Naive thymus-derived CD4-positive, alpha-beta T cell (primary cell): Measurements from ENCODE around the gene CCDC187. TPM values are rescaled to one million over a fixed set of nuclear protein-coding genes. Genes with fewer than 3 reads are reported as not detected.
"Not testable (repeated sequence)": the region's sequence is repeated elsewhere in the genome, so short reads cannot be mapped to it uniquely, and the experiment has no call there.

Source experiments
- ATAC-seq: fragments of 150-1000 bp; cut with Tn5 transposase; 2 replicates; pipeline ENCODE4 v1.10.0; 2021; ENCODE audit warnings: mild to moderate bottlenecking, moderate library complexity
- CTCF ChIA-PET: fragments of 350-600 bp; sonication (Branson Sonifier 250); formaldehyde crosslinking; loops from one replicate; lab custom pipeline; 2021; ENCODE audit warnings: antibody characterized with exemption; lab: Charles Lee
- POLR2A ChIA-PET: fragments of 350-600 bp; sonication (Branson Sonifier 250); formaldehyde crosslinking; loops from one replicate; lab custom pipeline; 2021; ENCODE audit warnings: antibody characterized with exemption, inconsistent platforms; lab: Charles Lee
- DNase-seq, 9 donors: peaks; one replicate each; pipeline versions ENCODE4 v3.0.0 to v3.0.0-alpha.2; 2020 to 2022; ENCODE audit warnings: mixed read lengths in 1 of 9
- H3K27ac ChIP-seq: one replicate; pipeline ENCODE4 v1.7.0; 2013; ENCODE audit warnings: mild to moderate bottlenecking, low read depth, low read length, moderate library complexity
- H3K27me3 ChIP-seq, 2 donors: one replicate each; pipeline ENCODE4 v1.7.0; 2013; ENCODE audit warnings: low read length in 2 of 2, mild to moderate bottlenecking in 2 of 2, moderate library complexity in 2 of 2; ENCODE audit not compliant: control insufficient read depth in 2 of 2, insufficient read depth in 2 of 2
- H3K36me3 ChIP-seq, 3 experiments: 1 replicate in 2 of 3; 2 replicates in 1 of 3; pipeline ENCODE4 v1.7.0; 2013; ENCODE audit warnings: low read length in 3 of 3, mild to moderate bottlenecking in 3 of 3, moderate library complexity in 1 of 3; ENCODE audit not compliant: insufficient read depth in 3 of 3, control insufficient read depth in 2 of 3
- H3K4me1 ChIP-seq, 2 donors: one replicate each; pipeline ENCODE4 v1.7.0; 2013; ENCODE audit warnings: low read length in 2 of 2, mild to moderate bottlenecking in 2 of 2, moderate library complexity in 1 of 2; ENCODE audit not compliant: control insufficient read depth in 2 of 2, insufficient read depth in 2 of 2
- H3K4me3 ChIP-seq: 2 replicates; pipeline ENCODE4 v1.7.0; 2013; ENCODE audit warnings: mild to moderate bottlenecking, low read length
- H3K9me3 ChIP-seq, 3 experiments: 1 replicate in 2 of 3; 2 replicates in 1 of 3; pipeline ENCODE4 v1.7.0; 2013; ENCODE audit warnings: low read length in 3 of 3; ENCODE audit not compliant: control insufficient read depth in 2 of 3
- H3K27ac Mint-ChIP-seq, 9 donors: one replicate each; pipeline ENCODE4 v1.8.0; 2020 to 2022; ENCODE audit warnings: mixed read lengths in 9 of 9, mild to moderate bottlenecking in 8 of 9, moderate library complexity in 5 of 9, inconsistent platforms in 2 of 9
- H3K27me3 Mint-ChIP-seq, 5 donors: one replicate each; pipeline ENCODE4 v1.8.0; 2021 to 2022; ENCODE audit warnings: mixed read lengths in 5 of 5, mild to moderate bottlenecking in 1 of 5
- H3K36me3 Mint-ChIP-seq, 5 donors: one replicate each; pipeline ENCODE4 v1.8.0; 2020 to 2022; ENCODE audit warnings: mixed read lengths in 5 of 5, mild to moderate bottlenecking in 3 of 5, inconsistent platforms in 1 of 5
- H3K4me1 Mint-ChIP-seq, 7 donors: one replicate each; pipeline ENCODE4 v1.8.0; 2020 to 2022; ENCODE audit warnings: mixed read lengths in 7 of 7, mild to moderate bottlenecking in 3 of 7, inconsistent platforms in 1 of 7
- H3K4me3 Mint-ChIP-seq, 10 donors: one replicate each; pipeline ENCODE4 v1.8.0; 2020 to 2022; ENCODE audit warnings: mild to moderate bottlenecking in 10 of 10, mixed read lengths in 10 of 10, moderate library complexity in 6 of 10, inconsistent platforms in 2 of 10
- H3K9me3 Mint-ChIP-seq, 11 donors: one replicate each; pipeline ENCODE4 v1.8.0; 2020 to 2022; ENCODE audit warnings: mixed read lengths in 11 of 11, mild to moderate bottlenecking in 4 of 11, inconsistent platforms in 1 of 11, moderate library complexity in 1 of 11
- intact Hi-C, 2 donors: fragments of 100-400 bp; cut with micrococcal nuclease; formaldehyde crosslinking; loops; one replicate each; pipeline ENCODE4 v1.15.1; 2023
- polyA plus RNA-seq, 2 donors: library from polyadenylated mRNA; unstranded; fragments of 300-500 nt; fragmentation: Illumina TruSeq; gene quantifications; one replicate each; pipeline ENCODE4 v1.2.3, GENCODE V29; 2021
- total RNA-seq, 6 experiments: library from RNA in 5 of 6; stranded (reverse) in 5 of 6; gene quantifications; 1 replicate in 5 of 6; 2 replicates in 1 of 6; pipeline ENCODE4 v1.2.3 and lab custom pipeline; 2021 to 2026

CCDC187 gene
- total RNA-seq (under 1 TPM in 1 of 5 experiments, not detected in 4; 0.10 TPM), polyA plus RNA-seq (not detected), total RNA-seq (lab: John Stamatoyannopoulos, UW) (not detected)

- intact Hi-C loops: no loop called here
- Histone ChIP-seq H3K36me3 (no peaks in the 10 kb centered on the region), H3K4me1 (no peaks in the 10 kb centered on the region), H3K27me3 (no peaks in the 10 kb centered on the region), H3K27ac (no peak within 1 kb of the TSS), H3K4me3 (no peak within 1 kb of the TSS), H3K9me3 (no peaks in the 10 kb centered on the region)
- H3K4me1 Mint-ChIP-seq: peaks cover 0 to 5% (median 0%) of the 10 kb centered on the region in 7 donors
- H3K9me3 Mint-ChIP-seq: no peaks in the 10 kb centered on the region
- ChIA-PET POLR2A (no interaction called here), CTCF (no interaction called here)
- no peak within 1 kb of the TSS for H3K4me3 Mint-ChIP-seq
- no peak for ATAC-seq
- no peak within 1 kb of the TSS for H3K27ac Mint-ChIP-seq
- DNase-seq: no peak
- no peaks in the 10 kb centered on the region for H3K27me3 Mint-ChIP-seq
- H3K36me3 Mint-ChIP-seq: no peaks in the 10 kb centered on the region
These were observed at the start of gene CCDC187 for GRCh38 chr9:136303825-136304416. Gene CCDC187, minus strand, starts transcription at chr9:136304094. Its CDS starts 264 bp downstream, at chr9:136303830.

GRCh38 chr9:136353088-136353487 is 49.2 kb upstream of the CCDC187 start:
- Mint-ChIP-seq H3K27me3 (no peaks in the 10 kb centered on the region), H3K27ac (no peak overlapping the region), H3K9me3 (no peaks in the 10 kb centered on the region), H3K4me1 (peaks cover 0 to 2% (median 0%) of the 10 kb centered on the region in 7 donors), H3K36me3 (no peaks in the 10 kb centered on the region), H3K4me3 (no peak overlapping the region)
- Histone ChIP-seq H3K4me3 (no peak overlapping the region), H3K27me3 (no peaks in the 10 kb centered on the region), H3K4me1 (no peaks in the 10 kb centered on the region), H3K27ac (no peak overlapping the region), H3K36me3 (no peaks in the 10 kb centered on the region), H3K9me3 (no peaks in the 10 kb centered on the region)
- intact Hi-C loops: no loop called here
- CTCF ChIA-PET: no interaction called here
- no peak for DNase-seq
- no peak for ATAC-seq
- POLR2A ChIA-PET: no interaction called here

- POLR2A ChIA-PET: no interaction called here
- no peaks in the 10 kb centered on the region for H3K36me3 ChIP-seq
- no peaks in the 10 kb centered on the region for H3K9me3 ChIP-seq
- DNase-seq (no peak), ATAC-seq (no peak)
- intact Hi-C loops: no loop called here
- Mint-ChIP-seq H3K27ac (peak overlapping the region in 1 of 9 donors; percentile 25), H3K9me3 (no peaks in the 10 kb centered on the region), H3K4me1 (peaks cover 0 to 2% (median 0%) of the 10 kb centered on the region in 7 donors), H3K4me3 (no peak overlapping the region), H3K36me3 (no peaks in the 10 kb centered on the region), H3K27me3 (no peaks in the 10 kb centered on the region)
- H3K27me3 ChIP-seq: no peaks in the 10 kb centered on the region
- no peak overlapping the region for H3K4me3 ChIP-seq
- H3K27ac ChIP-seq: no peak overlapping the region
- H3K4me1 ChIP-seq: no peaks in the 10 kb centered on the region
- CTCF ChIA-PET: no interaction called here
These were observed 48.8 kb upstream of the CCDC187 start for GRCh38 chr9:136352682-136353081.

- H3K9me3 ChIP-seq, H3K9me3 Mint-ChIP-seq, H3K27me3 ChIP-seq, DNase-seq, H3K4me1 ChIP-seq, CTCF ChIA-PET, H3K4me3 ChIP-seq, H3K36me3 ChIP-seq, H3K36me3 Mint-ChIP-seq, H3K27ac ChIP-seq, POLR2A ChIA-PET, ATAC-seq, intact Hi-C loops, H3K27me3 Mint-ChIP-seq, H3K4me3 Mint-ChIP-seq, H3K4me1 Mint-ChIP-seq, H3K27ac Mint-ChIP-seq: not testable (repeated sequence)
These were observed 48.0 kb upstream of the CCDC187 start for GRCh38 chr9:136351868-136352267.

- DNase-seq: no peak
- Mint-ChIP-seq H3K4me1 (peaks cover 0 to 2% (median 0%) of the 10 kb centered on the region in 7 donors), H3K4me3 (no peak overlapping the region), H3K36me3 (no peaks in the 10 kb centered on the region), H3K27ac (no peak overlapping the region), H3K27me3 (no peaks in the 10 kb centered on the region), H3K9me3 (no peaks in the 10 kb centered on the region)
- H3K4me3 ChIP-seq: no peak overlapping the region
- ChIA-PET CTCF (no interaction called here), POLR2A (interaction anchor here (0.6 kb wide), 1 partner anchor 189 kb away, joined by 3 read pairs; no protein-coding TSS in a partner anchor)
- no peaks in the 10 kb centered on the region for H3K36me3 ChIP-seq
- no peak for ATAC-seq
- no peak overlapping the region for H3K27ac ChIP-seq
- no peaks in the 10 kb centered on the region for H3K9me3 ChIP-seq
- H3K27me3 ChIP-seq: no peaks in the 10 kb centered on the region
- intact Hi-C loops: no loop called here
- no peaks in the 10 kb centered on the region for H3K4me1 ChIP-seq
These were observed 47.4 kb upstream of the CCDC187 start for GRCh38 chr9:136351252-136351800.

- Mint-ChIP-seq H3K4me1 (peaks cover 0 to 3% (median 0%) of the 10 kb centered on the region in 7 donors), H3K27ac (no peak overlapping the region), H3K36me3 (no peaks in the 10 kb centered on the region), H3K9me3 (no peaks in the 10 kb centered on the region), H3K4me3 (no peak overlapping the region), H3K27me3 (no peaks in the 10 kb centered on the region)
- ATAC-seq: no peak
- Histone ChIP-seq H3K36me3 (no peaks in the 10 kb centered on the region), H3K9me3 (no peaks in the 10 kb centered on the region), H3K27me3 (no peaks in the 10 kb centered on the region), H3K4me3 (no peak overlapping the region), H3K4me1 (no peaks in the 10 kb centered on the region), H3K27ac (no peak overlapping the region)
- intact Hi-C loops: no loop called here
- CTCF ChIA-PET: no interaction called here
- DNase-seq: no peak
- POLR2A ChIA-PET: no interaction called here
These were observed 45.7 kb upstream of the CCDC187 start for GRCh38 chr9:136349546-136349945.

GRCh38 chr9:136348691-136349090 is 44.8 kb upstream of the CCDC187 start:
- intact Hi-C loops: no loop called here
- Histone ChIP-seq H3K36me3 (no peaks in the 10 kb centered on the region), H3K27ac (no peak overlapping the region), H3K4me3 (no peak overlapping the region), H3K27me3 (no peaks in the 10 kb centered on the region), H3K4me1 (no peaks in the 10 kb centered on the region), H3K9me3 (no peaks in the 10 kb centered on the region)
- CTCF ChIA-PET: no interaction called here
- Mint-ChIP-seq H3K9me3 (no peaks in the 10 kb centered on the region), H3K27me3 (no peaks in the 10 kb centered on the region), H3K27ac (no peak overlapping the region), H3K36me3 (no peaks in the 10 kb centered on the region), H3K4me3 (no peak overlapping the region), H3K4me1 (peaks cover 0 to 2% (median 0%) of the 10 kb centered on the region in 7 donors)
- ATAC-seq (no peak), DNase-seq (no peak)
- POLR2A ChIA-PET: no interaction called here
